GM12865 (cell line): Measurements from ENCODE around the gene BBS9.
"Not testable (repeated sequence)": the region's sequence is repeated elsewhere in the genome, so short reads cannot be mapped to it uniquely, and the experiment has no call there.

ENCODE experiments used
- DNase-seq: peaks from one replicate; pipeline ENCODE4 v3.0.0; 2010; ENCODE audit warnings: low read depth
- H3K4me3 ChIP-seq: 2 replicates; pipeline ENCODE4 v1.5.1; 2011; ENCODE audit warnings: mild to moderate bottlenecking, low read depth, low read length, control low read depth
- CTCF ChIP-seq: IDR thresholded peaks from 2 replicates; pipeline ENCODE4 v1.5.1; 2011; ENCODE audit warnings: low read length, control low read depth, low read depth, inconsistent platforms; ENCODE audit not compliant: insufficient read depth; ENCODE audit errors: missing control alignments

The BBS9 gene

GRCh38 chr7:33466203-33466602, 336.8 kb downstream of the BBS9 start:
- no peak for TF ChIP-seq CTCF
- DNase-seq, result no peak

GRCh38 chr7:33471636-33472242, 342.4 kb downstream of the BBS9 start:
- TF ChIP-seq CTCF, result no peak
- H3K4me3 ChIP-seq, result no peak overlapping the region
- peak; percentile 21 for DNase-seq

More at GRCh38 chr7:33466203-33466602, 336.8 kb downstream of the BBS9 start:
- no peak overlapping the region for H3K4me3 ChIP-seq

- no peak for TF ChIP-seq CTCF
Measured at GRCh38 chr7:33472348-33473025, 343.1 kb downstream of the BBS9 start.

GRCh38 chr7:33477719-33478480, 348.5 kb downstream of the BBS9 start:
- DNase-seq, result no peak
- no peak overlapping the region for H3K4me3 ChIP-seq
- no peak for TF ChIP-seq CTCF

More at GRCh38 chr7:33472348-33473025, 343.1 kb downstream of the BBS9 start:
- H3K4me3 ChIP-seq, result no peak overlapping the region
- DNase-seq, result no peak

GRCh38 chr7:33484476-33484875, 355.1 kb downstream of the BBS9 start:
- H3K4me3 ChIP-seq, DNase-seq: not testable (repeated sequence)

GRCh38 chr7:33485747-33486493, 356.6 kb downstream of the BBS9 start:
- H3K4me3 ChIP-seq, result no peak overlapping the region
- no peak for TF ChIP-seq CTCF
- DNase-seq, result no peak

GRCh38 chr7:33486633-33487032, 357.3 kb downstream of the BBS9 start:
- DNase-seq, result peak; percentile 4
- no peak for TF ChIP-seq CTCF
- no peak overlapping the region for H3K4me3 ChIP-seq
